HG02759 (cell line): Measurements from ENCODE around the gene ANXA3.

ENCODE experiments used
- ATAC-seq: cut with Tn5 transposase; IDR thresholded peaks from one replicate; pipeline ENCODE4 v1.9.1; 2021; ENCODE audit warnings: mild to moderate bottlenecking, moderate library complexity; ENCODE audit not compliant: unreplicated experiment

ANXA3 gene

DNA sequence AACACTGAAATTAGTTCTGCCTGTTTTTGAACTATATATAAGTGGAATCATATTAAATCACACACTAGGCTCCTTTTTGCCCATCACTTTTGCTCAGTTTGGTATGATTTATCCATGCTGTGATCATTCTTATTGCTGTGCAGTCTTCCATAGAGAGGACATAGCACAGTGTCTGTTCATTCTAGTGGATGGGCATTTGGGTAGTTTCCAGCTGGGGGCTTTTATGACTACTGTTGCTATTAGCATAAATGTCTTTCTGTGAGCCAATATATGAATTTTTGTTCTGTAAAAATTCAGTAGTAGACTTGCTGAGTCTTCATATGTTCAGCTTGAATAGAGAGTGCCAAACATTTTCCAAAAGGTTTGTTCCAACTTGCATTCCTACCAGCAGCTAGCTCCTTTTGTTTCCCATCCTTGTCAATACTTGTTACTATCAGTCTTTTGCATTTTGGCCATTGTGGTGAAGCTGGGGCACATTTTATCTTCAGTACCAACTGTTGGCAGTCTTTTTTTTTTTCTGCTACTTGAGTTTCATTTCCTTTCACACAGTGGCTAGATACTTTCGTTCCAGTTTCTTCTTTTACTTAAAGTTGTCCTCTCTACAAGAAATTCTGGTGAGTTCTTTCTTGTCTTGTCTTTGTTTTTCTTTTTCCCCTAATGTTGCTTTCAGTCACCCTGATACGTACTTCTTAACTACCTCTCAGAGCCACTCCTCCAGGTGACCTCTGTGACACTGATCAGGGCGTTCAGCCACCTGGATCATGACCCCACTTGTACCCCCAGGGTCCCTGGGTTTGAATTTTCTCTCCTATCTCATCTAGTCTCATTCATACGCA lies 87.0 kb downstream of the ANXA3 start:
- peak; percentile 74 for ATAC-seq

DNA sequence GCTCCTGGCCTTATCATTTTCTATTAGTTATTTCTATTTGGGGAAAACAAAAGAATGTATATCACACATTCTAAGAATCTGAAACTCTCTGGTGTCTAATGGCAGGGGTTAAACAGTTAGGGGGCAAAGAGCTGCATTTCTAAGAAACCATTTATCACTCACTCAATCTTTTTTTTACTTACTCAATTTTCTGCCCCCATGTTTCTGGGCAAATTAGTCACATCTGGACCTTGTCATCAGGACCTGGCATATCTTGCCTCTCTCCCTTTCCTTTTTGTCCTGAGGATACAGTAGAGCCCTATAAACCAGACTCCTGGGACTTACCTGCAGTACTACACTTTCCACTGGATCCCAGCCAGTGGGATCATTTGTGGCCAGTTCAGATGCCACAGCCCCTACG lies 89.1 kb downstream of the ANXA3 start:
- ATAC-seq: no peak

DNA sequence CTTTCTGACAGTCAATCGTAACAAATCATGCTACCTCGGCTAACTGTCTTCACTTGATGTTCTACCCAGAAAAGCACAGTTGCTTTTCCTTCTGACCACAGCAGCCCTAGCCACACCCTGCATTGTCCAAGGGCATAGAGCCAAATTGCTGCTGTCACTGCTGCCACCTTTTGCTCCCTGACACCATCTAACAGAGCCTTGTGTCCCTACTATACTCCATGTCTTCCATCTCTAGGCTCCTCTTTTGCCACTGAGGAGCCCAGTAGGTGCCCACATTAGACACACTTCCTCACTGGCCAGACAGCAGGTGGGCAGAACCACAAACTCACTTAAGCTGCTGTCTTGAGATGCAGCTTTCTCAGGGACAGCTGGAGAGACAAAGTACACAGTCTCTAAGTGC lies 91.4 kb downstream of the ANXA3 start:
- ATAC-seq: no peak

DNA sequence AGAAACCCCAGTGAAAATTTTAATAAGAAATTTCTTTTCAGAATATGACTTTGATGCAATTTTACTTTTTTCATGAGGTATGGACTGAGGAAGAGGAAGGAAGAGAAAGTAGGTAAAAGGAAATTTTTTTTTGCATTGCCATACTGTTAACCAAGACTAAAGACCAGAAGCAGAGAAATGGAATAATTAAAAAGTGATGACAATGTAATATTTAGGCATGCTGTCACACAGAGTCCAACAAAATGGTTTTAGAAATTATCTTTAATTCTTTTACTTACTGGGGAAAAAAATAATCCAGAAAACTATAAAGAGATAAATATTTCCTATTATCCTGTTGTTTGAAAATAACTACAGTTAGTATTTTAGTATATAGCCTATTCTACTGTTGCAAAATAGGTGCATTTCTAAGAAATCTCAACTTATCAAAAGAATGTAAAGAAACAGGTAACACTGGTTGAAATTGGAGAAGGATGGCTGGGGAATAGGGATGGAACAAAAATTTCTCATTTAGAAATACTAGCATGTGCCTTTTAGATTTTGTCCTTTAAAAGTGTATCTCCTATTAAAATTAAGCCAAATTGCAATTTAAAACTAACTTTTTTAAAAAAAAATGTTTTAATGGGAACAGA lies 92.6 kb downstream of the ANXA3 start:
- no peak for ATAC-seq

DNA sequence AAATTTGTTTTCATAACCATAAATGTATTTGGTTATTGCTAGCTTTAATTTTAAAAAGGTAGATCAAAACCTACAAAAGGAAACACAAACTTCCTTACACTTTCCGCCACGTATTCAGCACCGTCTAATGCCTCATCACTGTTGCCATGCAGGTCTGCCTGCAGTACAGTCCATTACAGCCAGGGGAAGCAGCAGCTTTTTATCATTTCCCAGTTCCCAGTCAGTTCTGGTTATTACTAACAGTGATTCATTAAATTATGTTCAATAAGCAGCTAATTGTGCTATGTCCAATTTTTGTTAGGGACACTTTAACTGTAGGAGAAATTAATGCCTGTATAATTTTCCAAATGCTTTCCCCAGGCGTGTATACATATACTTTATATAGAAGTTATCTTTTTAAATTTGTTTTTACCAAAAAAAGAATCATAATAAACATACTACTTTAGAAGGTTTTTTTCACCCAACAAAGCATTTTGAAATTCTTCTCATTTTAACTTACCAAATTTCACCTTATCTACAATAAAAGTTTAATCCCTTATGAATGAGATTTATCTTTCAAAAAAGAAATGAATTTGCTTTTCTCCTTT lies 93.3 kb downstream of the ANXA3 start:
- peak; percentile 77 for ATAC-seq

DNA sequence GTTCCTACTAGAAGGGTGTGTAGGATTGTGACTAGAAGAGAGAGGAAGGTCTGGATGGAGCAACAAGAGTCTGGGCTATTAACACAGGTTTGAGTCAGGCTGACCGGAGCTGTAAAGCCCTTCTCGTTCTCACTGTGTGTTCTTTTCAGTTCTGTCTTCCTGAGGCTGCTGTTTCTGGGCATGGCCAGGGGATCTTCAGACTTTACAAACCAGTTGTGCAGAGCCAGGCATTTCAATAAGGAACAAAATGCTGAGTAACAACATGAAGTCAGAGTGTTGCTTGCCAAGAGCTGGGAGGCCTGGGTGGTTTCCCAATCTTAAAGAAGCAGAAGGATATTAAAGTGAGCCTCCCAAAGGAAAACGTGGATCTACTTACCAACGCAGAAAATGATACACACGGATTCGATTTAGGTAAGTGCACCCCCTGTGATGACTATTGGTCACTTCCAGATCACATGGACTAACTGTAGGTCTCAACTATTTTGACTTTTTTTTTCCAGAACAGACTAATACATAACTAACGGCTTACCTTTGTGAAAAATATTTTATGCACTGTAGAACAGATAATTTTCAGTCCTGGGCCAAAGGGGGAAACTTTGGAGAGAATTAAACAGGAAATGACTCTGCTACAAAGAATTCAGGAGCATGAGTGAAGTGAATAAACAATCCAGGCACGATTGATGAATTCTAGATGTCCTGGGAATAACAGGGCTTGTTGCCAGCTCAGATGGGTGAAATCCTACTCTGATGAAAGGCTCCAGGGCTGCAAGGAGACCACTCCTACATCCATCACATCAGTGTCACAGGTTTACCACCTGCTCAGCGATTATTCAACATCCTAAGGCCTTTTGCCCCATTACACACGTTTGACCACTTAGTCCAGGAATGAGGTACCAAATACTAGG lies 94.5 kb downstream of the ANXA3 start:
- ATAC-seq: peak; percentile 57

DNA sequence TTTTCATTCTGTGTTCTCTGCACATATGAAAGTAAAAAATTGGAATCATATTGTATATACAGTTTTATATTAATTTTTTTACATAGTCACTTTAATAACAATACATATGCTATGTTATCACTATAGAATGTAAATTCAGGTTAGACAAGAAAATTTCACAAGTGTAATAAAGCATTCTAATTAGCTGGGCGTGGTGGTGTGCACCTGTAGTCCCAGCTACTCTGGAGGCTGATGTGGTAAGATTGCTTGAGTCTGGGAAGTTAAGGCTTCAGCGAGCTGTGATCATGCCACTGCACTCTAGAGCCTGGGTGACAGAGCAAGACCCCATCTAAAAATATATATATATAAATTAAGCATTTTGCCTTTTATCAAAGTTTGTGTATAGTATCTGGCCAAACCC lies 95.7 kb downstream of the ANXA3 start:
- no peak for ATAC-seq

DNA sequence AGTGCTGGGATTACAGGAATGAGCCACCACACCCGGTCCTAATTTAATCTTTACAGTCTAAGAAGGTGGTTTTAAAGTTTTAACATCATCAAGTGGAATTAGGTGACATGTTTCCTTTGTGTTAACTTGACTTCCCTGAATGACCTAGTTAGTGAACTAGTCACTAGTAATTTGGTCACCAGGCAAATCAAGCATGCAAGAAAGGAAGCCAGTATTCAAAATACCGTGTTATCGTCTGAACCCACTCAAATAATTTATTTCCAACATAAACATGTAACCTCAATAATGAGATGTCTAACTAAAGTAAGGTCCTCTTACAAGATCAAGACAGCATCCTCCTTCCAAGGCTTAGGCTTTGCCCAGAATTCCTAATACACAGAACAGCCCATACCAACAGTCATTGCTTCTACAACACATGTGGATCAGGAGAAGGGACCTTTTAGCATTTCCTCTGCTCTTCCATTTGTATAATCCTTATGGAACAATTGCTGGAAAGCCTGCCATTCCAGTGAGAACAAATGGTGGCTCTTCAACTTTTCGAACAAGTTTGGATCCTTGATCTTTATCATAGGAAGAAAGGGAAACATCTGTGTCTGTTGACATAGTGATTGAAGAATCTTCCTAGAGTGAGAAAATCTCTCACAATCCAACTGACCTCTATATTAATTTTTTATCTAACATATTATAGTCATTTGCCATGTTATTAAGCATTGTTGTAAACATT lies 97.2 kb downstream of the ANXA3 start:
- ATAC-seq: no peak

DNA sequence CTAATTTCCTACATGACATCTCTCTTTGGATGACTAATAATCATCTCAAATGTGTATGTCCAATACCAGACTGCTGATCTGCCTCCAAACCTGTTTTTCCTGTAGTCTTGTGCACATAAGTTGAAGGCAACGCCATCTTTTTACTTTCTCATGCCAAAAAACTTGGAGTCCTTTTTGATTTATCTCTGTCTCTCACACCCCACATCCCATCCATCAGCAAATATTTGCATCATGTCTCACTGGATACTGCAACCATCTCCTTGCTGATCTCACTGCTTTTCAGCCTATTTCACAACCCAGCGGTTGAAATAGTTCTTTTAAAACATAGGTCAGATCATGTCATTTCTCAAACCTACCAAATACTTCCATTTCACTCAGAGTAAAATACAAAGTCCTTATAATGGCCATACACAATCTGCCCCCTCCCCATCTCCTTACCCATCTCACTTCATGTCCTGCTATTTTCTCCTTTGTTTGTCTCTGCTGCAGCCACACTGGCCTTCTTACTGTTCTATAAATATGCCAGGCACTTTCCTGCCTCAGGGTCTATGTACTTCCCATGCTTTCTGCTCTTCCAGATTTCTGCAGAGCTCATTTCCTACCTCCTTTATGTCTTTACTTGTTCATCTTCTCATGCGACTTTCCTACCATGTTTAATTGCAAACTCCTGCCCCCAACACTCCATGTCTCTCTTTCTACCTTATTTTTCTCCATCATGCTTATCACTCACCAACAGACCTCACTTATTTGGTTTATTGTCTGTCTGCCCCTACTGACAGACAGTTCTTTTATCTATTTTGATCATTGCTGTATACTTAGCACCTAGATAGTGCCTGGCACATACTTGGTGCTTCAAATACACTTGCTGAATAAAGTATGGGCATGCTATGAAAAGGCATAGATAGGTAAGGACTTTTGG lies 98.8 kb downstream of the ANXA3 start:
- ATAC-seq: no peak

DNA sequence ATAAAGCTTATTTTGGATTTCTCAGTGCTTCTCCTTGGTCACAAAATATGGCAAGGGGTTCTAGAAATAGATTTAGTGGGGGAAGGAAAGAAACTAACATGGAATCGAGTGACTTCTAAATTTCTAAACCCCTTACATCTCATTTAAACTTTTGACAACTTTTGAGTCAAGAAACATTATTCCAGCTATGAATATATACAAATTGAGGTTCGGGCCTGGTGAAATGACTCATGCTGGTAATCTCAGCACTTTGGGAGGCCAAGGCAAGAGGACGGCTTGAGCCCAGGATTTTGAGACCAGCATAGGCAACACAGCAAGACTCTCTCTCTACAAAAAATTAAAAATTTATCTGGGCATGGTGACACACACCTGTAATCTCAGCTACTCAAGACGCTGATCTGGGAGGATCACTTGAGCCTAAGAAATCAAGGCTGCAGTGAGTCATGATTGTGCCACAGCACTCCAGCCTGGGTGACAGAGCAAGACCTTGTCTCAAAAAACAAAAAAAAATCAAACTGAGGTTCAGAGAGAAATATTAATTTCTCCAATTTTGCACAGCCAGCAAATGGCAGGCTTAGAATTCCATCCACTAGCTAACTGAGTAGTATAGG lies 99.8 kb downstream of the ANXA3 start:
- no peak for ATAC-seq

DNA sequence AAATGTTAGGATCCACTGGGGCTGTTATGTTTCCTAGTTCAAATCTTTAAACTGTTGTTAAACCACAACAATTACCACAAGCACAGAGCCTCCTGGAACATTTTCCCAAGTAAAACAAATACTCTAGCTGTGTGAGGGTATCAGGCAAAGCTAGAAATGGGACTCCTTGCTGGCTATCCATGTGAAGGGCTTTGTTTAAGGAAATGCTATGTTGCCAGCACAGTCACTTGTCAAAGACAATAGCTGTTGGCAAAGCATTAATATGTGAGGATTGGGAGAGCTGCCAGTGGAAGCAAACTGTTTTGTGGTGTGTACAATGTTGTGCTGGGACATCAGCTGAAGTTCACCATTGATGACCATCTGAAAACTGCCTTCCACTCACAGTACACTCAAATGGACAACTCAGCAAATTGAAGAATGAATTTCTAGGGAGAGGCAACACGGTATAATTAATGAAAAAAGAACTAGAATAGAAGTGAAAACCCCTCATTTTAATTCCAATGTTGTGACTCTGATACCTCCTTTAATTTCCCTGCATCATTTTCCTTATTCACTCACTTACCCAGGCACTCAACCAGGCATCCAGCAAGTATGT lies 100.8 kb downstream of the ANXA3 start:
- no peak for ATAC-seq

DNA sequence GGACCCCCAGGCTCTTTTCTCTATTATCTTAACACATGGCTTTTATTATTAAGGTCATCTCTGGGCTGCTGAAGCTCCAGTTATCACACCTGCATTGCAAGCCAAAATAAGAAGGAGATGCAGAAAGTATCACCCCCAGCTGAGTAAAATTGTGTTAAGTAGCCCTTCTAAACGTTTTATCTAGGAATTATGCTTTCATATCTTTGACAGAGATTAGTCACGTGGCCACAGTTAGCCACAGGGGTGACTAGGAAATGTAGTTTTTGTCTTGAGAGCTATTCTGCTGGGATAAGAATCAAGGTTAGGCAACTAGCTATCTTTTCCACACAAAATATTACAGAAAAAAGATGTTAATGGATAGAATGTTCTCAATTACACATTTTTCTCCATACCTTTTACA lies 102.1 kb downstream of the ANXA3 start:
- no peak for ATAC-seq

DNA sequence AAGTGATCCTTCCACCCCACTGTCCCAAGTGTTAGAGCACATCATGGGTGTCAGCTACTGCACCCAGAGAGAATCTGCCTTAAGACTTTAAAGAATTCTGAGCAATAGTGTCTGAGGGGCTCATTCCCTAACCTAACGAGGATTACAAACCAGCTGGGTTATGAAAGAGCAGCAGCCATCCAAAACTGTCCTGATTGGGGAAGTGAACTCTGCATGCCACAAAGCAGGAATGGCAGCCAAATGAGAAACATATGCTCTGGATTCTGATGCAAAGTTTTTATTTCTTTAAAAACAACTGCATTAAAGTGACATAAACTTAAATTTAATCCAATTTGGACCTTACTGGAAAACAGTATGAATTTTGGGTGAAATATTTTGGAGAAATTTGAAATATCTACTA lies 103.2 kb downstream of the ANXA3 start:
- ATAC-seq: no peak

DNA sequence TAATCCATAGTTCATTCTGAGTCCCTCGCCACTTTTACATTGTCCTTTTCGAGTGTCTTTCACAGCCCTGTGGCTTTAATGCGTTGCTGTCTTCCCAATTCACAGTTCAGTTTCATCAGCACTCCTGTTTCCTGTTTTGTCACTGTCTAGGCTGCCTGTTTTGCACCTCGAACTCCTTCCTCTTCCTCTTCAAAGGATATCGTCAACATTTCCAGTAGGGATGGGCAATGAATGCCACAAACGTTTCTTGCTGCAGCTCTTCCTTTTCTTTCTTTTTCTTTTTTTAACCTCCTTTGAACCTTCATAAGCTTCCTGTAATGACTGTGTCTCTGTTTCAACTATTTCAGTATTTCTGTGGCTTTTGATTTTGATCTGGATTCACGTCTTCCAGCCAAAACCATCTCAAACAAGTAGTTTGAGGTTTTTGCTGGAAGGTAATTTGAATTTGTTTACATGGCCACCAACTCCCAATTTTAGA lies 105.4 kb downstream of the ANXA3 start:
- peak; percentile 32 for ATAC-seq

DNA sequence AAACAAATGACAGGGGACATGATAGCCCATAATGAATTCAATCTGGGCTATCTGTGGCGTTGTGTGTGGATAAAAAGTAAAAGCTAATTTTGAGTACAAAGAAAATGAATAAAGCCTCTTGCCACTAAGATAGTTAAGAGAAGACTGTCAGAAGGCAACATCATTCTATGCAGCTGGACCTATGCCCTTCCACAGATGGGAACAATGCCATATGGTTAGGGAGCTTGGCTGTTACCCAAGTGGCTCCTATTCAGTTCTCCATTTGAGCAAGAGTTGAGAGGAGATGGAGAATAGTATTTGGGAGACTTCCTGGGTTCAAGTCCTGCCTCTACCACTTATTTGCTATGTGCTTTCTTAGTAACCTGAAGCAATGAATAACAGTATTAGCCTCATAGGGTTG lies 107.7 kb downstream of the ANXA3 start:
- ATAC-seq: no peak

DNA sequence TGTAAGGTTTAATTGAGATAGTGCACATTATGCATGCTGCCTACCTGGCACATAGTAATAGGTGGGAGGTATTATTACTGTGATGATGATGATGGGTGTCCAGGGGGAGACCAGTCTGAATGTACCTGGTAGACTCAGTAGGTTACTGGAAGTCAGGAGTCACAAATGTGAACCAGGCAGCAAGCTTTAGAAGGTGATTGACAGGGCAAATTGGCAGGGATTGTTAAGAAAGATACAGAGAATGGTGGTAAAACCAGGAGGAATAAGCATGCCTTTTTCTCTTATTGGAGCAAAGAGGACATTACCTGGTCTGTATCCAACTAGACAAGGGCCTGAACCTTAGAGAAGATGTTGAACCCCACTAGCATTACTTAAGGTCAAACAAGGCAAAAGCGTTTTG lies 108.1 kb downstream of the ANXA3 start:
- ATAC-seq: no peak
